ENCODE data around the gene SPTB.

Gene SPTB

DNA sequence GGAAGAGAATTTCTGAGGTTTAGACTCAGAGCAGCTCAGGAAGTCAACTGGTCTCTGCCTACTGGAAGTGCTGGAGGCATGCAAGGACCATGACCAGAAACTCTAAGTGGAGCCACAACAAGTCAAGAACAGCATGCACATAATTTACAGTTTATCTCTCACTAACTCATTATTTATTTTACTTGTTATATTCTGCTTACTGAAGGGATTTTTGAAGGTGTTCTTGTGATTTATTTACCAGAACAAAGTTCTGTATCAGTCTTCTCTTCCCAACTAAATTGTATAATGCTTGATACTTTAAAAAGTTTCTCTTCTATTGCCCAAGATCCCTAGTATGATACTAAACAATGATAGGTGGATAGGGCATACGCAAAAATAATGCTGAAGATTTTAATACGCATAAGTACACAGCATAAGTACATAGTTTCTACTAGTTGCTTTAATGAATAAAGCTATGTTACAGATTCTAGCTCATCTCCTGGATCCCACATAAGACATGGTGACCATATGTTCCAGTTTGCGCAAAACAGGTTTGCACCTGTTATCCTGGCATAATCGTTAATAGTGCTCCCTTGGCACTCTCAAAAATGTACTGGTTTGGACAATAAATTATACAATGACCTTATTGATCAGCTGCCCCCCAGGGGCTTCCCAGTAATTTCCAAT, 11.6 kb upstream of the SPTB start:
- Histone ChIP-seq H3K36me3 (ENCODE audit: control insufficient read depth in 2 of 2, insufficient read depth in 1 of 2, low read length in 2 of 2) (no peaks in the 10 kb centered on the region), H3K4me1 (ENCODE audit: control insufficient read depth, insufficient read depth, low read length) (no peaks in the 10 kb centered on the region), H3K9me3 (ENCODE audit: control insufficient read depth, insufficient read depth, low read depth, low read length) (no peaks in the 10 kb centered on the region), H3K4me3 (ENCODE audit: low read depth, low read length) (no peak overlapping the region), H3K27ac (ENCODE audit: extremely low read depth, low read depth, low read length) (no peak overlapping the region)
- POLR2A ChIA-PET, result interaction anchor here (0.8 to 1.3 kb wide), 5 partner anchors 13 to 187 kb away, joined by 3 to 5 read pairs (median 4); partner anchors contain the start of genes FNTB and PLEKHG3
- CTCF ChIA-PET, result interaction anchor here (0.5 to 8.2 kb wide), 52 partner anchors 9 to 1586 kb away, joined by 3 to 199 read pairs (median 7); partner anchors contain the start of genes MTHFD1 and SPTB
- TF ChIP-seq KLF1 (tag by site-specific recombination; IDR thresholded peaks at IDR 0.05) (no peak), ZNF114 (tag by site-specific recombination; IDR thresholded peaks at IDR 0.05) (no peak), KLF9 (tag by site-specific recombination; IDR thresholded peaks at IDR 0.05; ENCODE audit: low read depth) (no peak), RBAK (tag by site-specific recombination; IDR thresholded peaks at IDR 0.05) (no peak), ZSCAN23 (tag by site-specific recombination; IDR thresholded peaks at IDR 0.05) (no peak)

DNA sequence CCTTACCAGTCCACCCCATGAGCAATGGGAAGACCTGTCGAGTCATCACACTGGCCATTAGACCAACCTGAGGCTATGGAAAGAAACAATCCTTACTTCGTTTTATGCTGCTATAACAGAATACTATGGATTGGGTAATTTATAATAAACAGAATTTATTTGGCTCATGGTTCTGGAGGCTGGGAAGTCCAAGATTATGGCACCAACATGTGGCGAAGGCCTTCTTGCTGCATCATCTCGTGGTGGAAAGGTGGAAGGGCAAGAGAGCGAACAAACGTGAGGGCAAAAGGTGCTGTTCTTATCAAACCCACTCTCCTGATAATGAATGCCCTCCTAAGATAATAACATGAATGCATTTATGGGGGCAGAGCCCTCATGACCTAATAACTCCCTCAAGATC, 9.6 kb upstream of the SPTB start:
- CTCF ChIA-PET, result interaction anchor here (3.9 to 8.2 kb wide), 4 partner anchors 9 to 129 kb away, joined by 55 to 199 read pairs (median 92); partner anchors contain the start of gene SPTB
- Histone ChIP-seq H3K27ac (ENCODE audit: extremely low read depth, low read depth, low read length) (no peak overlapping the region), H3K9me3 (ENCODE audit: control insufficient read depth, insufficient read depth, low read depth, low read length) (no peaks in the 10 kb centered on the region), H3K4me1 (ENCODE audit: control insufficient read depth, insufficient read depth, low read length) (no peaks in the 10 kb centered on the region), H3K4me3 (ENCODE audit: low read depth, low read length) (no peak overlapping the region), H3K36me3 (ENCODE audit: control insufficient read depth in 2 of 2, insufficient read depth in 1 of 2, low read length in 2 of 2) (no peaks in the 10 kb centered on the region)
- TF ChIP-seq ZFP69B (tag by site-specific recombination; IDR thresholded peaks at IDR 0.05), result no peak
- POLR2A ChIA-PET, result interaction anchor here (1.1 kb wide), 1 partner anchor 9 kb away, joined by 3 read pairs; no protein-coding TSS in a partner anchor

DNA sequence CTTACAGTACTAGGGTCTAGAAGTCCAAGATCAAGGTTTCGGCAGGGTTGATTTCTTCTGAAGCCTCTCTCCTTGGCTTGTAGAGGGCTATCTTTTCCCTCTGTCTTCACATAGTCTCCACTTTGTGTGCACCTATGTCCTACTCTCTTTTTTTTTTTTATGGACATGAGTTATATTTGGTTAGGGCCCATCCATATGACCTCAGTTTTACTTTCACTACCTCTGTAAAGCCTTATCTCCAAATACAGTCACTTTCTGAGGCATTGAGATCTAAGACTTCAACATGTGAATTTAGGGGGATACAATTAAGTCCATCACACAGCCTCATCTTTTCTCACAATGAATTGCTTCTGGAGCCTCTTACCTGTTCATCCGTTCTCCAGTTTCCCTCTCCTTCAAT, 5.9 kb upstream of the SPTB start:
- Histone ChIP-seq H3K36me3 (ENCODE audit: control insufficient read depth in 2 of 2, insufficient read depth in 1 of 2, low read length in 2 of 2) (no peaks in the 10 kb centered on the region), H3K27ac (ENCODE audit: extremely low read depth, low read depth, low read length) (no peak overlapping the region), H3K4me3 (ENCODE audit: low read depth, low read length) (no peak overlapping the region), H3K9me3 (ENCODE audit: control insufficient read depth, insufficient read depth, low read depth, low read length) (no peaks in the 10 kb centered on the region), H3K4me1 (ENCODE audit: control insufficient read depth, insufficient read depth, low read length) (no peaks in the 10 kb centered on the region)
- TF ChIP-seq ZNF660 (tag by site-specific recombination; IDR thresholded peaks at IDR 0.05) (no peak), ZFP3 (tag by site-specific recombination; IDR thresholded peaks at IDR 0.05; ENCODE audit: low read depth) (no peak), WT1 (tag by site-specific recombination; IDR thresholded peaks at IDR 0.05) (no peak), ZNF221 (tag by site-specific recombination; IDR thresholded peaks at IDR 0.05; ENCODE audit: borderline replicate concordance) (no peak), ZNF214 (tag by site-specific recombination; IDR thresholded peaks at IDR 0.05; ENCODE audit: borderline replicate concordance) (no peak), ZNF2 (tag by site-specific recombination; IDR thresholded peaks at IDR 0.05) (no peak), ZNF239 (tag by site-specific recombination; IDR thresholded peaks at IDR 0.05) (no peak), ZNF654 (tag by site-specific recombination; IDR thresholded peaks at IDR 0.05; ENCODE audit: low read depth) (no peak), ZBTB20 (tag by site-specific recombination; IDR thresholded peaks at IDR 0.05) (no peak), ZNF792 (tag by site-specific recombination; IDR thresholded peaks at IDR 0.05) (no peak), ZNF140 (tag by site-specific recombination; IDR thresholded peaks at IDR 0.05) (no peak), ZNF785 (tag by site-specific recombination; IDR thresholded peaks at IDR 0.05) (no peak), ZNF354C (tag by site-specific recombination; IDR thresholded peaks at IDR 0.05; ENCODE audit: borderline replicate concordance, low read depth) (no peak), ZNF274 (IDR thresholded peaks at IDR 0.05; ENCODE audit: low read length) (no peak), ZNF274 (tag by site-specific recombination; IDR thresholded peaks at IDR 0.05; ENCODE audit: borderline replicate concordance) (no peak), ZNF10 (tag by site-specific recombination; IDR thresholded peaks at IDR 0.05) (no peak), YY1 (tag by site-specific recombination; IDR thresholded peaks at IDR 0.05) (no peak)
- TF ChIP-seq, protein P1, sequence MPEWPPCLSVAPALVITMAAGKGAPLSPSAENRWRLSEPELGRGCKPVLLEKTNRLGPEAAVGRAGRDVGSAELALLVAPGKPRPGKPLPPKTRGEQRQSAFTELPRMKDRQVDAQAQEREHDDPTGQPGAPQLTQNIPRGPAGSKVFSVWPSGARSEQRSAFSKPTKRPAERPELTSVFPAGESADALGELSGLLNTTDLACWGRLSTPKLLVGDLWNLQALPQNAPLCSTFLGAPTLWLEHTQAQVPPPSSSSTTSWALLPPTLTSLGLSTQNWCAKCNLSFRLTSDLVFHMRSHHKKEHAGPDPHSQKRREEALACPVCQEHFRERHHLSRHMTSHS (tag by site-specific recombination; IDR thresholded peaks at IDR 0.05), result no peak
- TF ChIP-seq, protein P2, sequence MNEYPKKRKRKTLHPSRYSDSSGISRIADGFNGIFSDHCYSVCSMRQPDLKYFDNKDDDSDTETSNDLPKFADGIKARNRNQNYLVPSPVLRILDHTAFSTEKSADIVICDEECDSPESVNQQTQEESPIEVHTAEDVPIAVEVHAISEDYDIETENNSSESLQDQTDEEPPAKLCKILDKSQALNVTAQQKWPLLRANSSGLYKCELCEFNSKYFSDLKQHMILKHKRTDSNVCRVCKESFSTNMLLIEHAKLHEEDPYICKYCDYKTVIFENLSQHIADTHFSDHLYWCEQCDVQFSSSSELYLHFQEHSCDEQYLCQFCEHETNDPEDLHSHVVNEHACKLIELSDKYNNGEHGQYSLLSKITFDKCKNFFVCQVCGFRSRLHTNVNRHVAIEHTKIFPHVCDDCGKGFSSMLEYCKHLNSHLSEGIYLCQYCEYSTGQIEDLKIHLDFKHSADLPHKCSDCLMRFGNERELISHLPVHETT (tag by site-specific recombination; IDR thresholded peaks at IDR 0.05), result no peak
- TF ChIP-seq, protein P3, sequence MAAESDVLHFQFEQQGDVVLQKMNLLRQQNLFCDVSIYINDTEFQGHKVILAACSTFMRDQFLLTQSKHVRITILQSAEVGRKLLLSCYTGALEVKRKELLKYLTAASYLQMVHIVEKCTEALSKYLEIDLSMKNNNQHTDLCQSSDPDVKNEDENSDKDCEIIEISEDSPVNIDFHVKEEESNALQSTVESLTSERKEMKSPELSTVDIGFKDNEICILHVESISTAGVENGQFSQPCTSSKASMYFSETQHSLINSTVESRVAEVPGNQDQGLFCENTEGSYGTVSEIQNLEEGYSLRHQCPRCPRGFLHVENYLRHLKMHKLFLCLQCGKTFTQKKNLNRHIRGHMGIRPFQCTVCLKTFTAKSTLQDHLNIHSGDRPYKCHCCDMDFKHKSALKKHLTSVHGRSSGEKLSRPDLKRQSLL (tag by site-specific recombination; IDR thresholded peaks at IDR 0.05), result no peak
- ChIA-PET POLR2A (no interaction called here), CTCF (interaction anchor here (8.2 kb wide), 1 partner anchor 63 kb away, joined by 199 read pairs; no protein-coding TSS in a partner anchor)

Data from HEK293 (cell line).